GM23338 (cell line): ENCODE data around the gene PACSIN1. TPM values are rescaled to one million over a fixed set of nuclear protein-coding genes. Genes with fewer than 3 reads are reported as not detected.

Source experiments
- ATAC-seq: fragments of 200-7000 bp; cut with Tn5 transposase; 3 replicates; pipeline ENCODE4 v1.9.1; 2020
- DNase-seq: peaks from one replicate; pipeline ENCODE4 v3.0.0-alpha.2; 2015; ENCODE audit warnings: low spot score
- H2AFZ ChIP-seq: fragments of 200-600 bp; sonication (generic); 2 replicates; pipeline ENCODE4 v1.8.0; 2016; ENCODE audit warnings: antibody characterized with exemption, mild to moderate bottlenecking, moderate library complexity
- H3F3A ChIP-seq: fragments of 200-600 bp; sonication (generic); replicated peaks from 2 replicates; pipeline ENCODE4 v1.8.0; 2017; ENCODE audit warnings: antibody characterized with exemption, mixed run types, low read depth
- H3K27ac ChIP-seq: fragments of 200-600 bp; sonication (generic); 2 replicates; pipeline ENCODE4 v1.6.1; 2016; ENCODE audit warnings: low read depth
- H3K27me3 ChIP-seq: fragments of 200-600 bp; sonication (generic); 2 replicates; pipeline ENCODE4 v1.8.0; 2016; ENCODE audit warnings: mild to moderate bottlenecking, mixed run types, moderate library complexity; ENCODE audit not compliant: insufficient read depth
- H3K36me3 ChIP-seq: fragments of 200-600 bp; sonication (generic); 2 replicates; pipeline ENCODE4 v1.8.0; 2016; ENCODE audit warnings: mild to moderate bottlenecking; ENCODE audit not compliant: insufficient read depth
- H3K4me1 ChIP-seq: fragments of 200-600 bp; sonication (generic); 2 replicates; pipeline ENCODE4 v1.8.0; 2016; ENCODE audit warnings: mild to moderate bottlenecking, moderate library complexity; ENCODE audit not compliant: insufficient read depth
- H3K4me2 ChIP-seq: fragments of 200-600 bp; sonication (generic); 2 replicates; pipeline ENCODE4 v1.7.1; 2017; ENCODE audit warnings: mixed run types
- H3K4me3 ChIP-seq: fragments of 200-600 bp; sonication (generic); 2 replicates; pipeline ENCODE4 v1.6.1; 2016; ENCODE audit warnings: mixed run types
- H3K79me2 ChIP-seq: fragments of 200-600 bp; sonication (generic); replicated peaks from 2 replicates; pipeline ENCODE4 v1.8.0; 2017; ENCODE audit warnings: mild to moderate bottlenecking; ENCODE audit not compliant: insufficient read depth
- H3K9me2 ChIP-seq: fragments of 200-600 bp; sonication (generic); 2 replicates; pipeline ENCODE4 v1.8.0; 2017; ENCODE audit not compliant: insufficient read depth
- H4K20me1 ChIP-seq: fragments of 200-600 bp; sonication (generic); replicated peaks from 2 replicates; pipeline ENCODE4 v1.8.0; 2017; ENCODE audit warnings: mild to moderate bottlenecking; ENCODE audit not compliant: insufficient read depth
- H3K27ac Mint-ChIP-seq: 2 replicates; pipeline ENCODE4 v1.8.0; 2020; ENCODE audit warnings: inconsistent platforms, mild to moderate bottlenecking, moderate library complexity, mixed read lengths
- H3K27me3 Mint-ChIP-seq: 3 replicates; pipeline ENCODE4 v1.8.0; 2022; ENCODE audit warnings: low read depth, mild to moderate bottlenecking, moderate library complexity, mixed read lengths, inconsistent platforms; ENCODE audit not compliant: insufficient read depth, poor library complexity
- H3K36me3 Mint-ChIP-seq: 3 replicates; pipeline ENCODE4 v1.8.0; 2021; ENCODE audit warnings: low read depth, mild to moderate bottlenecking, inconsistent platforms, moderate library complexity, mixed read lengths
- H3K4me1 Mint-ChIP-seq: 3 replicates; pipeline ENCODE4 v1.8.0; 2020; ENCODE audit warnings: mild to moderate bottlenecking, inconsistent platforms, mixed read lengths
- H3K4me3 Mint-ChIP-seq: 3 replicates; pipeline ENCODE4 v1.8.0; 2021; ENCODE audit warnings: moderate library complexity, mild to moderate bottlenecking, inconsistent platforms, mixed read lengths
- H3K9me3 Mint-ChIP-seq: 3 replicates; pipeline ENCODE4 v1.8.0; 2020; ENCODE audit warnings: moderate library complexity, mild to moderate bottlenecking, inconsistent platforms, mixed read lengths
- CREB1 ChIP-seq: fragments of 250-450 bp; sonication (Bioruptor Pico); IDR thresholded peaks from 2 replicates; pipeline ENCODE4 v1.5.0; 2020; ENCODE audit warnings: low read depth, mild to moderate bottlenecking, moderate library complexity
- EZH2 ChIP-seq: fragments of 200-600 bp; sonication (generic); IDR thresholded peaks from one replicate; pipeline ENCODE4 v1.8.0; 2017; ENCODE audit warnings: antibody characterized with exemption, mild to moderate bottlenecking, low read depth; ENCODE audit not compliant: unreplicated experiment
- EZH2phosphoT487 ChIP-seq: fragments of 200-600 bp; sonication (generic); IDR thresholded peaks from one replicate; pipeline ENCODE4 v1.8.1; 2018; ENCODE audit warnings: antibody characterized with exemption; ENCODE audit not compliant: unreplicated experiment
- JUNB ChIP-seq: IDR thresholded peaks from one replicate; pipeline ENCODE4 v1.6.1; 2016; ENCODE audit warnings: antibody characterized with exemption; ENCODE audit not compliant: unreplicated experiment
- NANOG ChIP-seq: IDR thresholded peaks from 2 replicates; pipeline ENCODE4 v1.6.1; 2016; ENCODE audit warnings: antibody characterized with exemption, borderline replicate concordance
- POLR2AphosphoS5 ChIP-seq: IDR thresholded peaks from 2 replicates; pipeline ENCODE4 v1.6.1; 2016; ENCODE audit warnings: antibody characterized with exemption, low read depth
- STAT1 ChIP-seq: IDR thresholded peaks from one replicate; pipeline ENCODE4 v1.6.1; 2016; ENCODE audit warnings: antibody characterized with exemption; ENCODE audit not compliant: unreplicated experiment
- ZNF114 ChIP-seq: fragments of 250-450 bp; sonication (Bioruptor Pico); IDR thresholded peaks from 2 replicates; pipeline ENCODE4 v1.5.0; 2020; ENCODE audit warnings: mild to moderate bottlenecking, moderate library complexity
- ZNF331 ChIP-seq: fragments of 250-450 bp; sonication (Bioruptor Pico); IDR thresholded peaks from 2 replicates; pipeline ENCODE4 v1.5.0; 2020; ENCODE audit warnings: low read depth, mild to moderate bottlenecking, moderate library complexity
- polyA plus RNA-seq: library from polyadenylated mRNA; unstranded; fragments of >200 nt; fragmentation: Nextera tagmentation; extraction: Ambion mirVana; gene quantifications from 2 replicates; pipeline ENCODE4 v1.2.1, GENCODE V29; 2016
- total RNA-seq: library from RNA; depleted of rRNA; stranded (reverse); fragments of >200 nt; shearing (Covaris generic); gene quantifications from 2 replicates; pipeline ENCODE4 v1.2.3, GENCODE V29; 2014
- TF ChIP-seq, protein P1 (sequence below), 2 experiments: fragments of 200-600 bp in 1 of 2; sonication (generic) in 1 of 2; conservative IDR thresholded peaks; 2 replicates each; pipeline versions ENCODE4 v1.5.1 to v1.6.1; 2016 to 2017; ENCODE audit warnings: antibody characterized with exemption in 2 of 2, low read depth in 2 of 2, mild to moderate bottlenecking in 2 of 2, moderate library complexity in 1 of 2
- TF ChIP-seq, protein P2 (sequence below): IDR thresholded peaks from 2 replicates; pipeline ENCODE4 v1.6.1; 2016; ENCODE audit warnings: antibody characterized with exemption
- TF ChIP-seq, protein P3 (sequence below): IDR thresholded peaks from one replicate; pipeline ENCODE4 v1.6.1; 2018; ENCODE audit warnings: antibody characterized with exemption; ENCODE audit not compliant: unreplicated experiment

The PACSIN1 gene
- total and polyA plus RNA-seq, 2 experiments from 2014 or later = 5.2 to 8.7 TPM

DNA sequence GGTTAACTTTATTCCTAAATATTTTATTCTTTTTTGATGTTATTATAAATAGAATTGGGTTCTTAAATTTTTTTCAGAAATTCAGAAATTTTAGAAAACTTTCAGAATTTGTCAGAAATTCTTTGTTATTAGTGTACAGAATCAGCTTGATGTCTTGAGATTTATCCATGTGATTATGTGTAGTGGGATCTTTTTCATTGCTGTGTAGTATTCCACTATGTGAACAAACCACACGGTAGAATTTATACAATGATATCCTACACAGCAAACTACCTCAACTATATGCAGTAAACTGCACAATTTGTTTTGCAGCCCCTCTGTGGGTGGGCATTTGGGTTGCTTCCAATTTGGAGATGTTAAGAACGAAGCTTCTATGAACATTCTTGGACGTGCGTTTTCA is 43.9 kb downstream of the PACSIN1 start:
- Histone ChIP-seq H3K27me3 (no peaks in the 10 kb centered on the region), H4K20me1 (no peaks in the 10 kb centered on the region; the same call in 1 of the 2 replicates), H3K27ac (no peak overlapping the region), H3K4me1 (no peaks in the 10 kb centered on the region; the same call in none of the 2 replicates), H3K4me3 (no peak overlapping the region), H2AFZ (no peak overlapping the region), H3K36me3 (no peaks in the 10 kb centered on the region), H3K79me2 (no peaks in the 10 kb centered on the region), H3F3A (no peaks in the 10 kb centered on the region), H3K9me2 (no peaks in the 10 kb centered on the region), H3K4me2 (no peak overlapping the region)
- H3K4me3 Mint-ChIP-seq = no peak overlapping the region
- TF ChIP-seq ZNF331 (CRISPR knock-in tag) = no peak
- no peak for ATAC-seq
- no peaks in the 10 kb centered on the region for H3K36me3 Mint-ChIP-seq
- peaks cover 9% of the 10 kb centered on the region for H3K27me3 Mint-ChIP-seq
- peaks cover 8% of the 10 kb centered on the region; the same call in 2 of the 3 replicates for H3K9me3 Mint-ChIP-seq
- peaks cover 24% of the 10 kb centered on the region for H3K4me1 Mint-ChIP-seq
- no peak for DNase-seq
- no peak overlapping the region for H3K27ac Mint-ChIP-seq

DNA sequence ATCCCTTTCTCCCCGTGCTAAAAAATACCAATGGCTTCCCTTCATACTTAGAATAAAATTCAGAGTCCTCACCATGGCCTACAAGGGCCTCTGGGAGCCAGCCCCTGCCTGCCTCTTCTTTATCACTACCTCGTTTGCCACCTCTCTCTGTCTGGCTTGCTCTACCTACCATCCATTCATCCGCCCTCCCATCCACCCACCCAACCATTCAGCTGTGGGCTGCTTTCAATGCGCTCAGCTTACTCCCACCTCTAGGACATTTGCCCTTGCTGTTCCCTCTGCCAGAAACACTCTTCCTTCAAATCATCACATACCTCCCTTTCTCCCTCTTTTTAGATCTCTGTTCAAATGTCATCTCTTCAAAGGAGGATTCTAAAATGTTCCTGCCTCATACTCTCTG is 44.4 kb downstream of the PACSIN1 start:
- DNase-seq = no peak
- Mint-ChIP-seq H3K9me3 (peaks cover 8% of the 10 kb centered on the region; the same call in 2 of the 3 replicates), H3K27ac (no peak overlapping the region)
- TF ChIP-seq EZH2 (no peak), CREB1 (no peak), EZH2phosphoT487 (no peak), JUNB (no peak), NANOG (no peak), ZNF114 (CRISPR knock-in tag) (no peak), STAT1 (no peak), POLR2AphosphoS5 (no peak)
- TF ChIP-seq, protein P1, sequence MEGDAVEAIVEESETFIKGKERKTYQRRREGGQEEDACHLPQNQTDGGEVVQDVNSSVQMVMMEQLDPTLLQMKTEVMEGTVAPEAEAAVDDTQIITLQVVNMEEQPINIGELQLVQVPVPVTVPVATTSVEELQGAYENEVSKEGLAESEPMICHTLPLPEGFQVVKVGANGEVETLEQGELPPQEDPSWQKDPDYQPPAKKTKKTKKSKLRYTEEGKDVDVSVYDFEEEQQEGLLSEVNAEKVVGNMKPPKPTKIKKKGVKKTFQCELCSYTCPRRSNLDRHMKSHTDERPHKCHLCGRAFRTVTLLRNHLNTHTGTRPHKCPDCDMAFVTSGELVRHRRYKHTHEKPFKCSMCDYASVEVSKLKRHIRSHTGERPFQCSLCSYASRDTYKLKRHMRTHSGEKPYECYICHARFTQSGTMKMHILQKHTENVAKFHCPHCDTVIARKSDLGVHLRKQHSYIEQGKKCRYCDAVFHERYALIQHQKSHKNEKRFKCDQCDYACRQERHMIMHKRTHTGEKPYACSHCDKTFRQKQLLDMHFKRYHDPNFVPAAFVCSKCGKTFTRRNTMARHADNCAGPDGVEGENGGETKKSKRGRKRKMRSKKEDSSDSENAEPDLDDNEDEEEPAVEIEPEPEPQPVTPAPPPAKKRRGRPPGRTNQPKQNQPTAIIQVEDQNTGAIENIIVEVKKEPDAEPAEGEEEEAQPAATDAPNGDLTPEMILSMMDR (conservative IDR thresholded peaks at IDR 0.05; ENCODE audit: low read depth in 2 of 2) = no peak
- TF ChIP-seq, protein P2, sequence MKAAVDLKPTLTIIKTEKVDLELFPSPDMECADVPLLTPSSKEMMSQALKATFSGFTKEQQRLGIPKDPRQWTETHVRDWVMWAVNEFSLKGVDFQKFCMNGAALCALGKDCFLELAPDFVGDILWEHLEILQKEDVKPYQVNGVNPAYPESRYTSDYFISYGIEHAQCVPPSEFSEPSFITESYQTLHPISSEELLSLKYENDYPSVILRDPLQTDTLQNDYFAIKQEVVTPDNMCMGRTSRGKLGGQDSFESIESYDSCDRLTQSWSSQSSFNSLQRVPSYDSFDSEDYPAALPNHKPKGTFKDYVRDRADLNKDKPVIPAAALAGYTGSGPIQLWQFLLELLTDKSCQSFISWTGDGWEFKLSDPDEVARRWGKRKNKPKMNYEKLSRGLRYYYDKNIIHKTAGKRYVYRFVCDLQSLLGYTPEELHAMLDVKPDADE = no peak
- TF ChIP-seq, protein P3, sequence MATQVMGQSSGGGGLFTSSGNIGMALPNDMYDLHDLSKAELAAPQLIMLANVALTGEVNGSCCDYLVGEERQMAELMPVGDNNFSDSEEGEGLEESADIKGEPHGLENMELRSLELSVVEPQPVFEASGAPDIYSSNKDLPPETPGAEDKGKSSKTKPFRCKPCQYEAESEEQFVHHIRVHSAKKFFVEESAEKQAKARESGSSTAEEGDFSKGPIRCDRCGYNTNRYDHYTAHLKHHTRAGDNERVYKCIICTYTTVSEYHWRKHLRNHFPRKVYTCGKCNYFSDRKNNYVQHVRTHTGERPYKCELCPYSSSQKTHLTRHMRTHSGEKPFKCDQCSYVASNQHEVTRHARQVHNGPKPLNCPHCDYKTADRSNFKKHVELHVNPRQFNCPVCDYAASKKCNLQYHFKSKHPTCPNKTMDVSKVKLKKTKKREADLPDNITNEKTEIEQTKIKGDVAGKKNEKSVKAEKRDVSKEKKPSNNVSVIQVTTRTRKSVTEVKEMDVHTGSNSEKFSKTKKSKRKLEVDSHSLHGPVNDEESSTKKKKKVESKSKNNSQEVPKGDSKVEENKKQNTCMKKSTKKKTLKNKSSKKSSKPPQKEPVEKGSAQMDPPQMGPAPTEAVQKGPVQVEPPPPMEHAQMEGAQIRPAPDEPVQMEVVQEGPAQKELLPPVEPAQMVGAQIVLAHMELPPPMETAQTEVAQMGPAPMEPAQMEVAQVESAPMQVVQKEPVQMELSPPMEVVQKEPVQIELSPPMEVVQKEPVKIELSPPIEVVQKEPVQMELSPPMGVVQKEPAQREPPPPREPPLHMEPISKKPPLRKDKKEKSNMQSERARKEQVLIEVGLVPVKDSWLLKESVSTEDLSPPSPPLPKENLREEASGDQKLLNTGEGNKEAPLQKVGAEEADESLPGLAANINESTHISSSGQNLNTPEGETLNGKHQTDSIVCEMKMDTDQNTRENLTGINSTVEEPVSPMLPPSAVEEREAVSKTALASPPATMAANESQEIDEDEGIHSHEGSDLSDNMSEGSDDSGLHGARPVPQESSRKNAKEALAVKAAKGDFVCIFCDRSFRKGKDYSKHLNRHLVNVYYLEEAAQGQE = no peak

More for the DNA sequence above, 44.4 kb downstream of the PACSIN1 start:
- H3K9me2 ChIP-seq = no peaks in the 10 kb centered on the region
- no peak overlapping the region for H3K4me2 ChIP-seq
- Mint-ChIP-seq H3K27me3 (peaks cover 9% of the 10 kb centered on the region), H3K4me1 (peaks cover 24% of the 10 kb centered on the region), H3K4me3 (no peak overlapping the region), H3K36me3 (no peaks in the 10 kb centered on the region)
- H3K79me2 ChIP-seq = no peaks in the 10 kb centered on the region
- no peak for ATAC-seq
- H3K27ac ChIP-seq = no peak overlapping the region
- H3K27me3 ChIP-seq = no peaks in the 10 kb centered on the region
- H4K20me1 ChIP-seq = no peaks in the 10 kb centered on the region; the same call in 1 of the 2 replicates
- H3K4me1 ChIP-seq = no peaks in the 10 kb centered on the region; the same call in none of the 2 replicates
- no peaks in the 10 kb centered on the region for H3F3A ChIP-seq
- no peak overlapping the region for H3K4me3 ChIP-seq
- no peak overlapping the region for H2AFZ ChIP-seq
- no peaks in the 10 kb centered on the region for H3K36me3 ChIP-seq
